GM18873 (cell line): ENCODE results near the gene NOCT.
"Not testable (repeated sequence)": the region's sequence is repeated elsewhere in the genome, so short reads cannot be mapped to it uniquely, and the experiment has no call there.

Source experiments
- ATAC-seq: cut with Tn5 transposase; IDR thresholded peaks from one replicate; pipeline ENCODE4 v1.9.1; 2021; ENCODE audit warnings: mild to moderate bottlenecking, moderate library complexity, moderate number of reproducible peaks; ENCODE audit not compliant: unreplicated experiment, low FRiP score

NOCT gene

DNA sequence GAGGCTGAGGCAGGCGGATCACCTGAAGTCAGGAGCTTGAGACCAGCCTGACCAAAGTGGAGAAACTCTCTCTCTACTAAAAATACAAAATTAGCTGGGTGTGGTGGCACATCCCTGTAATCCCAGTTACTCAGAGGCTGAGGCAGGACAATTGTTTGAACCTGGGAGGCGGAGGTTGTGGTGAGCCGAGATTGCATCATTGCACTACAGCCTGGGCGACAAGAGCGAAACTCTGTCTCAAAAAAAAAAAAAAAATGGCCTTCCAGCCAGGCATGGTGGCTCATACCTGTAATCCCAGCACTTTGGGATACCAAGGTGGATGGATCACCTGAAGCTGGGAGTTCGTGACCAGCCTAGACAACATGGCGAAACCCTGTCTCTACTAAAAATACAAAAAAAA, 7.3 kb upstream of the NOCT start:
- ATAC-seq, result not testable (repeated sequence)

GRCh38 chr4:139009702-139010101, 5.9 kb upstream of the NOCT start:
- ATAC-seq, result no peak

- no peak for ATAC-seq
These were observed 4.2 kb upstream of the NOCT start for GRCh38 chr4:139011225-139011950.

DNA sequence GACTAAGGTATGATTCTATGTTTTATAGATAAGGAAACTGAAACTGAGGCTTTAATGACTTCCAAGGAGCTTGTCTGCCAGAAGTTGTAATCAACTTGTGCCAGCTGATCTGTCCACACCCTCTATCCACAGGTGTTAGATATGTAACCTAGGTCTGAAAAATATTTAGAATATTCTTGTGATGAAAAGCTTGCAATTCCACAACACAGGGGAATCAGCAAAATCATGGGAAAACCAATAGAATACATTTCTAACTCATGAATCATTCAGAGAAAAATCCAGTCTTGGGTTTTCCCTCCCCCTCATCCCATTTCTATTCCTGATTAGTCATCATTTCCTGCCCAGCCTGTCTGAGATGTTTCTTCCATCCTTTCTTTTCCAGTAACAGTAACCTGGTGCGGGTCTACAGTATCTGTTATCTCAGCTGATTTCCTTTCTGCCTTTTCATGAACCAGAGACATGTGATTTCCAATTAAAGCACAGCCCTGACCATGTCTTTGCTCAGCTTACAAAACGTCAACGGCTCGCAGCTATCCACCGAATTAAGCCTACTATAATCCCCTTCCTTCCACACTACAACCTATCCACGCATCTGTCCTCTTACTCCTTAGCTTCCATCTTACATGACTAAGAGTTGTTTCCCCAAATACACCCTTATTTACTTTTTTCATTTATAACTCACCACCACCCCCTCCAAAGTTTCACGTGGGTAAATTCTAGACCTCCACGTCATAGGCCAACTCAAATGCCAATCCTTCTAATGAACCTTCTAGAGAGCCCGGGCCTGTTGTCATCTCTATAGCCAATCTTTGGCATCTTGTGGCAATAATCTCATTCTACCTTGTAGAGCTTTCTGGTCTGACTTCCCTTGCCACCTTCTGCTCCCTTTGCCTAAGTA, 961 bp upstream of the NOCT start:
- peak; percentile 1 for ATAC-seq

- ATAC-seq, result peak; percentile 19
These were observed 429 bp downstream of the NOCT start for GRCh38 chr4:139015948-139016471.

DNA sequence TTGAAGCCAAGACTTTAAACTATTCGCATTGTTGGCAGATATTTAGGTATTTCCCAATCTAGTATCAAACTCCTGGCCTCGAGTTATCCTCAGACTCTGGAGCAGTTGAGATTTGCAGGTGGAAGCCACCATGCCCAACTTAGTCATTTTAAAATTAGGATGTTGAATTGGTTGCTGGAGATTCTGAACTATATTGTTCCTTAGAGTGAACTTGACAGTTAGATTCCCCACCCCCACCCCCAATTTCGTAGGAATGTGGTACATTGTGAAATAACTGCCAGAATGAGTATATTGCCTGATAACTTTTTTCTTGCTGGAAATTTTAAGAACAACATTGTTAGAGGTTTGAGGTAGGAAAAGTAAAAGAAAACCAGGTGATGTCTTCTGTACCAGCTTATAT, 2.3 kb downstream of the NOCT start:
- ATAC-seq, result no peak

DNA sequence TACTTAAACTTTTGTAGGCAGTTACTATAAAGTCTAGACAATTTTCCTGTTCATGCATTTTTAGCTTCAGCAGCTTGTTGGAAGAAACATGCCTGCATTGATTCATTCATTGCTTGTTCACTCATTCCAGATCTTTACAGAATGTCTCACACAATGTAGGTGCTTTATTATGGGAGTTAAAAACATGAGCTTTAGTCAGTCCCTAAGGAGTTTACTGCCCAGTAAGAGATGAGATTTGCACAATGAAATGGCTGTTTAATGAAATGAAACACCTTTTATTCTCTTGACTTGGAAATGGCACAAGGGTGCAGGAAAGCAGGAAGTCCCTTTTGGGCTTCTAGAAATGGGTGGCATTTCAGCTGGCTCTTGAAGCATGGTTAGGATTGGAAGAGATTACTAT, 2.9 kb downstream of the NOCT start:
- ATAC-seq, result no peak

DNA sequence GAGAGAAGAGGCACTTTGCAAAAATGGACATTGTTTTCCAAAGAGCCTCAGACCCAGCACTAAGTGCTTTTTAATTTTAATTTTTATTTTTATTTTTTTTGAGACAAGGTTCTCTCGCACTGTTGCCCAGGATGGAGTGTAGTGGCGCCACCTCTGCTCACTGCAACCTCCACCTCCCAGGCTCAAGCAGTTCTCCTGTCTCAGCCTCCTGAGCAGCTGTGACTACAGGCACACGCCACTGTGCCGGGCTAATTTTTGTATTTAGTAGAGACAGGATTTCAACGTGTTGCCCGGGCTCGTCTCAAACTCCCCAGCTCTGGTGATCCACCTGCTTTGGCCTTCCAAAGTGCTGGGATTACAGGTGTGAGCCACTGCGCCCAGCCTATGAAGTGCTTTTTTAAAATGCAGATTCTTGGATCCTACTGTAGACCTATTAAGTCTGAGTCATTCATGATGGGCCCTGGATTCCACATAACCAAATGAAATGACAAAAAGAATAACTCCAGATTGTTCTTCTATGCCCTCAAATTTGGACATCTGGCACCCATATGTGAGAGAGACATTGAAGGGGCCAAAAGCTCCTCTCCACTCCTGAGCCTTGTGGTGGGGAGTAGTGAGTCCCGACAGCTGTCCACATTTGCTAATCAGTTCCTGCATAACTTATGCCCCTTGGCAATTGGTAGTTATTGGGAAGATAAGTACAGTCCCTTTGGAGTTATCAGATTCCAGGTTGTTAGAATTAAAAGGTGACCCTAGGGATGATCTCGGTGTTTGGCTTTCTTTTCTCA, 3.6 kb downstream of the NOCT start:
- ATAC-seq, result no peak

- no peak for ATAC-seq
These were observed 4.8 kb downstream of the NOCT start for GRCh38 chr4:139020384-139020783.

DNA sequence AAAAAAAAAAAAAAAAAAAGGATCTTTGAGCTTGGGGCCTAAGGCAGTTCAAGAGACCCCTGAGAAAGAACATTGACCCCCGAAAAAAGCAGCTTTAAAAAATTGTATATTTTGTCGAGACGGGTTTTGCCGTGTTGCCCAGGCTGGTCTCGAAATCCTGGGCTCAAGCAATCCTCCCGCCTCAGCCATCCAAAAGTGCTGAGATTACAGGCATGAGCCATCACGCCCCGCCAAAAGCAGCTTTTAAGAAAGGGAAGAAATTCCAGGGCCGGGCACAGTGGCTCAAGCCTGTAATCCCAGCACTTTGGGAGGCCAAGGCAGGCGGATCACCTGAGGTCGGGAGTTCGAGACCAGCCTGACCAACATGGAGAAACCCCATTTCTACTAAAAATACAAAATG, 5.5 kb downstream of the NOCT start:
- ATAC-seq, result not testable (repeated sequence)

DNA sequence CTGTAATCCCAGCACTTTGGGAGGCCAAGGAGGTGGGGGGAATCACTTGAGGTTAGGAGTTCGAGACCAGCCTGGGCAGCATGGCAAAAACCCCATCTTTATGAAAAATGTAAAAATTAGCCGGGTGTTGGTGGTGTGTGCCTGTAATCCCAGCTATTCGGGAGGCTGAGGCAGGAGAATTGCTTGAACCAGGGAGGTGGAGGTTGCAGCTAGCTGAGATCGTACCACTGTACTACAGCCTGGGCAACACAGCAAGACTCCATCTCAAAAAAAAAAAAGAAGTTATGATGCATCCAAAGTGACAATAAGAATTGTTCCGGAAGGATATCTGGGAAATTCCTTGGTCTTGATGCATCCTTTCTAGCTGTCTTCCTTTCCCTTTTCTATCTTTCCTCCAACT, 7.3 kb downstream of the NOCT start:
- no peak for ATAC-seq

- no peak for ATAC-seq
These were observed 9.1 kb downstream of the NOCT start for GRCh38 chr4:139024686-139025085.

DNA sequence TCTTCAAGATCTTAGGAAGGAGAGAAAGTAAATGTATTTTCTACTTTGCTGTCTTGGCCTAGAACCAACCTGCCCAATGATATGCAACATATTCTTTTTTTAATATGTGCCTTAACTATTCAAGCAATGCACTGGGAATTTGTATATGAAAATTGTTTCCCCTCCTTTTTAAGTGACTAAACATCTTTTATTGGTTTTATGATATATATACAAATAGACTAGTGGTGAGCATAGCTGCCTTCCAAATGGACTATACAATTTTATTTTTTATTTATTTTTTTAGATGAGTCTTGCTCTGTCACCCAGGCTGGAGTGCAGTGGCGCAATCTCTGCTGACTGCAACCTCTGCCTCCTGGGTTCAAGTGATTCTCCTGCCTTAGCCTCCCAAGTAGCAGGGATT, 10.3 kb downstream of the NOCT start:
- ATAC-seq, result no peak

GRCh38 chr4:139027776-139028175, 12.2 kb downstream of the NOCT start:
- no peak for ATAC-seq

GRCh38 chr4:139028191-139028661, 12.6 kb downstream of the NOCT start:
- no peak for ATAC-seq

DNA sequence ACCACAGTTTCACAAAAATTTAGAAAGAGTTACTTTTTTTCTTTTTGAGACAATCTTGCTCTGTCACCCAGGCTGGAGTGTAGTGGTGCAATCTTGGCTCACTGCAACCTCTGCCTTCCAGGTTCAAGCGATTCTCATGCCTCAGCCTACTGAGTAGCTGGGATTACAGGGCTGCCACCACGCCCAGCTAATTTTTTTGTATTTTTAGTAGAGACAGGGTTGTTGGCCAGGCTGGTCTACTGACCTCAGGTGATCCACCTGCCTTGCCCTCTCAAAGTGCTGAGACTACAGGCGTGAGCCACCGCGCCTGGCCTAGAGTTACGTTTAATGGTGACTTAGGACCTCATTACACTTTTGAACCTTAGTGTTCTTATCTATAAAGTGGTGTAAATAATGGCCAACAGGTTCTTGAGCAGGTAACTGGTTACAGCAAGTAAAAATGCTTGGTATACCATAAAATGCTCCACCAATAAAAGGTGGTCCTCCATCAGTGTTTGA, 14.3 kb downstream of the NOCT start:
- ATAC-seq, result not testable (repeated sequence)

DNA sequence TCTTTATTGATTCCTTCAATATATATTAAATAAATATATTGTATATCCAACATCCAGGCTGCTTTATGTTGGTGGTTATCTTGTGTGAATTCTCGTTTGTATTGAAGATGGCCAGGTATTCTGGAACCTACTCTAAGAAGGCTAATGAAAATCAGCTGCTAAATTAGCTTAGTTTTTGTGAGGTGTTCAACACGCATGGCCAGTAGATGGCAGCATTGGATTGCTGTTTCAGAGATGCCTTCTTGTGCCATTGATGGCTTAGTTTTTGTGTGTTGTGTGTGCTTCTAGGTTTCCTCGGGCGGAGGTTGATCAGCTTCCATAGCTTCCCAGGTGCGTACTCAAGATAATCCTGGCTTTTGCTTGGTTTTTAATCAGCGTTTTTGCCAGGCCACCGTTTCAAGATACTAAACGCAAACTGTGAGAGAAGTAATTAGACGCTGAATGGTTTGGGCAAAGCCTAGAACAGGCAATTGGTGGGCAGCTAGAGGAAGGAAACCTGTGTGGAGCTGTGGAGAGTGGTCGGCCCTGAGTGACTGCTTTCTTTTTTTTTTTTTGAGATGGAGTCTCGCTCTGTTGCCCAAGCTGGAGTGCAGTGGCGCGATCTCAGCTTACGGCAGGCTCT, 15.1 kb downstream of the NOCT start:
- peak; percentile 73 for ATAC-seq

GRCh38 chr4:139035650-139036049, 20.1 kb downstream of the NOCT start:
- ATAC-seq, result no peak

DNA sequence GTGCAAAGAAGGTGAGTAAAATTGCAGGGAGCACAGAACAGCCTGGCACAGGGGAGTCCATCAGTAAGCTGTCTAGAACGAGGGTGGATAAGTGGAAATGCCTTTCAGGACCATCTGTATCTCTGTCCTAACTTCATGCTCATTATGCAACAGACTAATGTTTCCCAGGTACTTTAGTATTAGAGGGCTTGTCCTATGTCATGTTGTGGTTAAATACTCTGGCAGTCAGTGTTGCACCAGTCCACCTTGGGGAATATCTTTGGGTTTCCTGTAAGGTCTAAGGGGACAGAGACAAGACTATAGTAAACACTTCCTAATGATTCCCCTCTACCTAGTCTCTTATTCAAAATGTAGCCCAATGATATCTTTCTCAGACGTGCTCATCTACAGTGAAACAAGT, 21.3 kb downstream of the NOCT start:
- no peak for ATAC-seq

GRCh38 chr4:139038874-139039443, 23.4 kb downstream of the NOCT start:
- no peak for ATAC-seq
